SK-N-SH (cell line): ENCODE results near the gene PLEK2. TPM values are rescaled to one million over a fixed set of nuclear protein-coding genes. Genes with fewer than 3 reads are reported as not detected.

ENCODE experiments used
- CTCF ChIA-PET: fragments of 300-600, 350-600 bp; formaldehyde crosslinking; extraction: SDS; loops from one replicate; lab custom pipeline; 2021; lab: Yijun Ruan, JAX
- POLR2A ChIA-PET: fragments of 350-600 bp; sonication (Branson Sonifier 250); formaldehyde crosslinking; extraction: SDS; loops from one replicate; lab custom pipeline; 2020; ENCODE audit warnings: antibody characterized with exemption, inconsistent platforms; lab: Yijun Ruan, JAX
- DNase-seq: peaks from one replicate; pipeline ENCODE4 v3.0.0; 2012
- H2AFZ ChIP-seq: fragments of 200-600 bp; sonication (generic); 2 replicates; pipeline ENCODE4 v1.8.1; 2016; ENCODE audit warnings: antibody characterized with exemption, mild to moderate bottlenecking, low read depth
- H3F3A ChIP-seq: fragments of 200-600 bp; sonication (generic); replicated peaks from 2 replicates; pipeline ENCODE3; 2016; ENCODE audit warnings: antibody characterized with exemption, mild to moderate bottlenecking; ENCODE audit not compliant: insufficient read depth
- H3K27ac ChIP-seq, 2 experiments: fragments of 200-500 bp in 1 of 2; fragments of 200-600 bp in 1 of 2; sonication (Bioruptor generic) in 1 of 2; sonication (generic), shearing (Covaris generic) in 1 of 2; 2 replicates each; pipeline versions ENCODE4 v1.5.1 to v1.6.1; 2014 to 2016; ENCODE audit warnings: low read depth in 2 of 2, inconsistent platforms in 1 of 2, low read length in 1 of 2, mild to moderate bottlenecking in 1 of 2, mixed read lengths in 1 of 2
- H3K27me3 ChIP-seq: fragments of 200-600 bp; sonication (generic), shearing (Covaris generic); 2 replicates; pipeline ENCODE4 v1.6.1; 2016; ENCODE audit warnings: mixed run types; ENCODE audit not compliant: insufficient read depth
- H3K36me3 ChIP-seq, 2 experiments: fragments of 200-500 bp in 1 of 2; fragments of 200-600 bp in 1 of 2; sonication (Bioruptor generic) in 1 of 2; sonication (generic) in 1 of 2; replicated peaks in 1 of 2; 2 replicates each; pipeline versions ENCODE3 to v1.5.1; 2014 to 2016; ENCODE audit warnings: low read length in 1 of 2, mild to moderate bottlenecking in 1 of 2; ENCODE audit not compliant: insufficient read depth in 2 of 2, control insufficient read depth in 1 of 2
- H3K4me1 ChIP-seq, 2 experiments: fragments of 200-500 bp in 1 of 2; fragments of 200-600 bp in 1 of 2; sonication (Bioruptor generic) in 1 of 2; sonication (generic), shearing (Covaris generic) in 1 of 2; 2 replicates each; pipeline versions ENCODE4 v1.5.1 to v1.6.1; 2014 to 2016; ENCODE audit warnings: low read depth in 1 of 2, low read length in 1 of 2, mixed run types in 1 of 2; ENCODE audit not compliant: insufficient read depth in 2 of 2, control insufficient read depth in 1 of 2
- H3K4me2 ChIP-seq: fragments of 200-600 bp; sonication (generic), shearing (Covaris generic); 2 replicates; pipeline ENCODE4 v1.6.1; 2017; ENCODE audit warnings: mixed run types
- H3K4me3 ChIP-seq, 2 experiments: fragments of 200-500 bp in 1 of 2; fragments of 200-600 bp in 1 of 2; sonication (Bioruptor generic) in 1 of 2; sonication (generic), shearing (Covaris generic) in 1 of 2; 2 replicates each; pipeline versions ENCODE4 v1.5.1 to v1.8.1; 2014 to 2016; ENCODE audit warnings: low read depth in 2 of 2, inconsistent platforms in 1 of 2, low read length in 1 of 2, mild to moderate bottlenecking in 1 of 2, mixed read lengths in 1 of 2, moderate library complexity in 1 of 2
- H3K79me2 ChIP-seq: fragments of 200-600 bp; sonication (generic); 2 replicates; pipeline ENCODE4 v1.8.1; 2017; ENCODE audit warnings: mild to moderate bottlenecking; ENCODE audit not compliant: insufficient read depth
- H3K9ac ChIP-seq: fragments of 200-600 bp; sonication (generic); 2 replicates; pipeline ENCODE4 v1.6.1; 2017; ENCODE audit warnings: mixed run types
- H3K9me2 ChIP-seq: fragments of 200-600 bp; sonication (generic); 2 replicates; pipeline ENCODE4 v1.6.1; 2017; ENCODE audit warnings: mixed run types
- H3K9me3 ChIP-seq: fragments of 200-600 bp; sonication (generic); 2 replicates; pipeline ENCODE4 v1.6.1; 2017; ENCODE audit warnings: mixed run types, mild to moderate bottlenecking, moderate library complexity
- H4K20me1 ChIP-seq: fragments of 200-600 bp; sonication (generic); 2 replicates; pipeline ENCODE4 v1.6.1; 2017; ENCODE audit warnings: mild to moderate bottlenecking, mixed run types; ENCODE audit not compliant: insufficient read depth
- CHD2 ChIP-seq: fragments of 150-350 bp; IDR thresholded peaks from 2 replicates; pipeline ENCODE4 v1.6.1; 2018; ENCODE audit warnings: low read length; ENCODE audit not compliant: partially characterized antibody
- CTCF ChIP-seq: fragments of 200-600 bp; sonication (generic); IDR thresholded peaks from 2 replicates; pipeline ENCODE4 v1.6.1; 2017; ENCODE audit warnings: antibody characterized with exemption, mild to moderate bottlenecking, moderate library complexity
- EP300 ChIP-seq, 2 experiments: IDR thresholded peaks; 2 replicates each; pipeline versions ENCODE4 v1.4.0 to v1.6.1; 2012; ENCODE audit warnings: borderline replicate concordance in 1 of 2, low read depth in 1 of 2, low read length in 1 of 2
- FOXM1 ChIP-seq: IDR thresholded peaks from 2 replicates; pipeline ENCODE4 v1.4.0; 2012; ENCODE audit warnings: low read depth, mild to moderate bottlenecking
- GABPA ChIP-seq: IDR thresholded peaks from 2 replicates; pipeline ENCODE4 v1.4.0; 2012; ENCODE audit warnings: low read depth, mild to moderate bottlenecking
- GATA2 ChIP-seq: sonication (generic); formaldehyde crosslinking; IDR thresholded peaks from 2 replicates; pipeline ENCODE4 v1.5.0; 2020; ENCODE audit warnings: mild to moderate bottlenecking, missing genetic modification reagents
- IRF3 ChIP-seq: fragments of 150-350 bp; IDR thresholded peaks from 2 replicates; pipeline ENCODE4 v1.6.1; 2016; ENCODE audit warnings: mild to moderate bottlenecking, low read depth, low read length
- MEF2A ChIP-seq: IDR thresholded peaks from 2 replicates; pipeline ENCODE4 v1.4.0; 2012; ENCODE audit warnings: low read depth, borderline replicate concordance
- MXI1 ChIP-seq: IDR thresholded peaks from 2 replicates; pipeline ENCODE4 v1.6.1; 2012; ENCODE audit warnings: mild to moderate bottlenecking, low read depth, low read length, improper control_type of control experiment
- NFIC ChIP-seq: IDR thresholded peaks from 2 replicates; pipeline ENCODE4 v1.4.0; 2012; ENCODE audit warnings: borderline replicate concordance
- NRF1 ChIP-seq: IDR thresholded peaks from 2 replicates; pipeline ENCODE4 v1.6.1; 2012; ENCODE audit warnings: low read depth, mild to moderate bottlenecking, low read length
- POLR2AphosphoS5 ChIP-seq: IDR thresholded peaks from 2 replicates; pipeline ENCODE4 v1.6.1; 2012; ENCODE audit warnings: low read depth, low read length
- RFX5 ChIP-seq: IDR thresholded peaks from 2 replicates; pipeline ENCODE4 v1.6.1; 2012; ENCODE audit warnings: mild to moderate bottlenecking, improper control_type of control experiment, low read length
- TAF1 ChIP-seq: IDR thresholded peaks from 2 replicates; pipeline ENCODE4 v1.6.1; 2012; ENCODE audit warnings: low read depth, mild to moderate bottlenecking, low read length, moderate library complexity, borderline replicate concordance
- TCF12 ChIP-seq: IDR thresholded peaks from 2 replicates; pipeline ENCODE4 v1.4.0; 2012
- USF1 ChIP-seq: IDR thresholded peaks from 2 replicates; pipeline ENCODE4 v1.4.0; 2012; ENCODE audit warnings: low read depth, borderline replicate concordance
- YY1 ChIP-seq: IDR thresholded peaks from 2 replicates; pipeline ENCODE4 v1.4.0; 2012; ENCODE audit warnings: low read depth, mild to moderate bottlenecking
- WGBS: methylation state at CpG from one replicate; pipeline ENCODE4 v1.1.6; 2017; ENCODE audit warnings: low lambda C conversion rate; 5-methylcytosine and 5-hydroxymethylcytosine counted together
- polyA plus RNA-seq, 3 experiments: library from polyadenylated mRNA; depleted of rRNA; stranded (reverse); fragments of >200 nt; gene quantifications; 2 replicates each; pipeline ENCODE4 v1.2.3, GENCODE V29; 2012

Gene PLEK2
- polyA plus RNA-seq, 1 of the 3 experiments (the other 2 are of a cell fraction) = 0.56 TPM

GRCh38 chr14:67432050-67432564, 20.1 kb upstream of the PLEK2 start:
- Histone ChIP-seq H3K9me2 (no peaks in the 10 kb centered on the region), H2AFZ (no peak overlapping the region), H3K79me2 (no peaks in the 10 kb centered on the region), H3K4me1 (no peaks in the 10 kb centered on the region), H3K27ac (no peak overlapping the region), H4K20me1 (no peaks in the 10 kb centered on the region), H3F3A (no peaks in the 10 kb centered on the region), H3K9me3 (no peaks in the 10 kb centered on the region), H3K4me3 (no peak overlapping the region), H3K27me3 (peaks cover 6% of the 10 kb centered on the region), H3K9ac (no peak overlapping the region), H3K36me3 (no peaks in the 10 kb centered on the region), H3K4me2 (no peak overlapping the region)
- no peak for DNase-seq
- no peak for TF ChIP-seq GATA2 (CRISPR knock-in tag)
- no peak for TF ChIP-seq EP300 (IDR thresholded peaks at IDR 0.05; ENCODE audit: borderline replicate concordance in 1 of 2, low read depth in 1 of 2, low read length in 1 of 2)
- TF ChIP-seq CTCF = no peak
- TF ChIP-seq MXI1 = no peak
- no peak for TF ChIP-seq YY1
- no peak for TF ChIP-seq NFIC
- no peak for TF ChIP-seq MEF2A
- no peak for TF ChIP-seq CHD2
- no peak for TF ChIP-seq GABPA
- no peak for TF ChIP-seq RFX5
- no peak for TF ChIP-seq TCF12
- no peak for TF ChIP-seq NRF1
- no peak for TF ChIP-seq FOXM1
- no peak for TF ChIP-seq POLR2AphosphoS5
- TF ChIP-seq IRF3 = no peak
- TF ChIP-seq TAF1 = no peak
- no peak for TF ChIP-seq USF1
- ChIA-PET CTCF (interaction anchor here (1.1 to 15.0 kb wide), 2 partner anchors 101 to 136 kb away, joined by 3 to 319 read pairs; no protein-coding TSS in a partner anchor), POLR2A (no interaction called here)
- WGBS = 60% methylated on average over 7 of the region's 7 CpGs
